H9 (cell line): Measurements from ENCODE around the gene LCE3E. TPM values are rescaled to one million over a fixed set of nuclear protein-coding genes. Genes with fewer than 3 reads are reported as not detected.

ENCODE experiments used
- DNase-seq: peaks from one replicate; pipeline ENCODE4 v3.0.0-alpha.2; 2017
- H2AFZ ChIP-seq: one replicate; pipeline ENCODE4 v1.6.1; 2013; ENCODE audit warnings: mild to moderate bottlenecking, low read length, control low read depth, moderate library complexity
- H2AK5ac ChIP-seq: 2 replicates; pipeline ENCODE4 v1.6.1; 2013; ENCODE audit warnings: low read length, control low read depth, mixed read lengths; ENCODE audit not compliant: insufficient read length
- H2BK120ac ChIP-seq: one replicate; pipeline ENCODE4 v1.6.1; 2013; ENCODE audit warnings: low read depth, mild to moderate bottlenecking, low read length, control low read depth, inconsistent platforms; ENCODE audit not compliant: poor library complexity, severe bottlenecking
- H2BK12ac ChIP-seq: 2 replicates; pipeline ENCODE4 v1.6.1; 2013; ENCODE audit warnings: low read length, control low read depth, mixed read lengths, low read depth; ENCODE audit not compliant: insufficient read length
- H2BK15ac ChIP-seq: 2 replicates; pipeline ENCODE4 v1.6.1; 2013; ENCODE audit warnings: low read depth, low read length, control low read depth
- H2BK20ac ChIP-seq: one replicate; pipeline ENCODE4 v1.6.1; 2013; ENCODE audit warnings: low read depth, mild to moderate bottlenecking, low read length, control low read depth, inconsistent platforms; ENCODE audit not compliant: poor library complexity, severe bottlenecking
- H2BK5ac ChIP-seq: 2 replicates; pipeline ENCODE4 v1.6.1; 2013; ENCODE audit warnings: low read length, control low read depth, mixed read lengths; ENCODE audit not compliant: insufficient read length
- H3K14ac ChIP-seq: 2 replicates; pipeline ENCODE4 v1.6.1; 2013; ENCODE audit warnings: low read length, control low read depth; ENCODE audit not compliant: insufficient read depth
- H3K18ac ChIP-seq: 2 replicates; pipeline ENCODE4 v1.6.1; 2013; ENCODE audit warnings: low read depth, mild to moderate bottlenecking, mixed read lengths, low read length, control low read depth; ENCODE audit not compliant: insufficient read length
- H3K23ac ChIP-seq: 2 replicates; pipeline ENCODE4 v1.6.1; 2013; ENCODE audit warnings: low read length, control low read depth, mixed read lengths, low read depth; ENCODE audit not compliant: insufficient read length
- H3K23me2 ChIP-seq: 2 replicates; pipeline ENCODE4 v1.6.1; 2013; ENCODE audit warnings: low read depth, mild to moderate bottlenecking, mixed read lengths, low read length, control low read depth; ENCODE audit not compliant: insufficient read length, poor library complexity, severe bottlenecking
- H3K27ac ChIP-seq: 2 replicates; pipeline ENCODE4 v1.5.1; 2013; ENCODE audit warnings: low read length, control low read depth, mixed read lengths, low read depth; ENCODE audit not compliant: insufficient read length
- H3K27me3 ChIP-seq: 2 replicates; pipeline ENCODE4 v1.6.1; 2013; ENCODE audit warnings: low read length, control low read depth, inconsistent platforms; ENCODE audit not compliant: insufficient read depth
- H3K4ac ChIP-seq: 2 replicates; pipeline ENCODE4 v1.6.1; 2013; ENCODE audit warnings: low read depth, mild to moderate bottlenecking, control low read depth, inconsistent platforms, low read length, moderate library complexity
- H3K4me1 ChIP-seq: 2 replicates; pipeline ENCODE4 v1.6.1; 2013; ENCODE audit warnings: low read length, control low read depth, inconsistent platforms; ENCODE audit not compliant: insufficient read depth
- H3K4me2 ChIP-seq: 2 replicates; pipeline ENCODE4 v1.6.1; 2013; ENCODE audit warnings: low read length, control low read depth, mixed read lengths; ENCODE audit not compliant: insufficient read length, insufficient read depth
- H3K56ac ChIP-seq: 2 replicates; pipeline ENCODE4 v1.6.1; 2013; ENCODE audit warnings: low read depth, mild to moderate bottlenecking, mixed read lengths, low read length, control low read depth; ENCODE audit not compliant: insufficient read length
- H3K79me1 ChIP-seq: 2 replicates; pipeline ENCODE4 v1.6.1; 2013; ENCODE audit warnings: low read depth, mild to moderate bottlenecking, moderate library complexity, low read length, control low read depth, inconsistent platforms; ENCODE audit not compliant: insufficient read depth, poor library complexity, severe bottlenecking
- H3K79me2 ChIP-seq: 2 replicates; pipeline ENCODE4 v1.6.1; 2013; ENCODE audit warnings: low read length, control low read depth, inconsistent platforms; ENCODE audit not compliant: insufficient read depth
- H3K9ac ChIP-seq: 2 replicates; pipeline ENCODE4 v1.6.1; 2013; ENCODE audit warnings: low read length, control low read depth, mixed read lengths; ENCODE audit not compliant: insufficient read length; ENCODE audit errors: extremely low read depth
- H3K9me3 ChIP-seq: one replicate; pipeline ENCODE4 v1.6.1; 2013; ENCODE audit warnings: low read depth, low read length, inconsistent platforms; ENCODE audit not compliant: control insufficient read depth
- H3T11ph ChIP-seq: one replicate; pipeline ENCODE4 v1.6.1; 2013; ENCODE audit warnings: mild to moderate bottlenecking, low read length, control low read depth, inconsistent platforms
- H4K20me1 ChIP-seq: one replicate; pipeline ENCODE4 v1.6.1; 2013; ENCODE audit not compliant: control insufficient read depth, insufficient read length, insufficient read depth
- H4K5ac ChIP-seq: 2 replicates; pipeline ENCODE4 v1.6.1; 2013; ENCODE audit warnings: low read depth, mild to moderate bottlenecking, mixed read lengths, low read length, control low read depth; ENCODE audit not compliant: insufficient read length
- H4K8ac ChIP-seq: replicated peaks from 2 replicates; pipeline ENCODE4 v1.6.1; 2013; ENCODE audit warnings: low read length, control low read depth, mixed read lengths, low read depth; ENCODE audit not compliant: insufficient read length
- H4K91ac ChIP-seq: 2 replicates; pipeline ENCODE4 v1.6.1; 2013; ENCODE audit warnings: low read depth, mild to moderate bottlenecking, moderate library complexity, mixed read lengths, low read length, control low read depth; ENCODE audit not compliant: insufficient read length
- H3K27ac Mint-ChIP-seq, 3 experiments: 2 replicates in 2 of 3; 3 replicates in 1 of 3; pipeline ENCODE4 v1.8.0; 2020 to 2021; ENCODE audit warnings: mixed read lengths in 3 of 3, mild to moderate bottlenecking in 1 of 3, moderate library complexity in 1 of 3
- H3K27me3 Mint-ChIP-seq: 2 replicates; pipeline ENCODE4 v1.8.0; 2021; ENCODE audit warnings: low read depth, mild to moderate bottlenecking, moderate library complexity, mixed read lengths
- H3K36me3 Mint-ChIP-seq, 3 experiments: 2 replicates in 2 of 3; 3 replicates in 1 of 3; pipeline ENCODE4 v1.8.0; 2020 to 2021; ENCODE audit warnings: low read depth in 3 of 3, mixed read lengths in 3 of 3; ENCODE audit not compliant: insufficient read depth in 1 of 3
- H3K4me1 Mint-ChIP-seq, 2 experiments: 2 replicates each; pipeline ENCODE4 v1.8.0; 2020; ENCODE audit warnings: mixed read lengths in 2 of 2
- H3K4me3 Mint-ChIP-seq, 2 experiments: 2 replicates in 1 of 2; 3 replicates in 1 of 2; pipeline ENCODE4 v1.8.0; 2020 to 2021; ENCODE audit warnings: mild to moderate bottlenecking in 2 of 2, mixed read lengths in 2 of 2, moderate library complexity in 1 of 2
- H3K9me3 Mint-ChIP-seq, 2 experiments: 2 replicates in 1 of 2; 3 replicates in 1 of 2; pipeline ENCODE4 v1.8.0; 2020; ENCODE audit warnings: mild to moderate bottlenecking in 2 of 2, mixed read lengths in 2 of 2, moderate library complexity in 1 of 2
- WGBS: extraction: QIAGEN DNeasy Blood & Tissue Kit; methylation state at CpG from one replicate; pipeline ENCODE4 v1.1.7; 2013; ENCODE audit warnings: missing lambda C conversion rate, low lambda C conversion rate, mixed read lengths; ENCODE audit not compliant: insufficient read length; ENCODE audit errors: extremely low coverage; 5-methylcytosine and 5-hydroxymethylcytosine counted together
- total RNA-seq: library from RNA; stranded (reverse); gene quantifications from 2 replicates; pipeline ENCODE4 v1.2.1, GENCODE V29; 2021
- TF ChIP-seq, protein P1 (sequence below): fragments of 200-600 bp; sonication (generic); conservative IDR thresholded peaks from 3 replicates; pipeline ENCODE4 v1.8.0; 2021; ENCODE audit warnings: antibody characterized with exemption, mild to moderate bottlenecking

The LCE3E gene
- total RNA-seq, 1 experiment from 2014 or later: not detected

DNA sequence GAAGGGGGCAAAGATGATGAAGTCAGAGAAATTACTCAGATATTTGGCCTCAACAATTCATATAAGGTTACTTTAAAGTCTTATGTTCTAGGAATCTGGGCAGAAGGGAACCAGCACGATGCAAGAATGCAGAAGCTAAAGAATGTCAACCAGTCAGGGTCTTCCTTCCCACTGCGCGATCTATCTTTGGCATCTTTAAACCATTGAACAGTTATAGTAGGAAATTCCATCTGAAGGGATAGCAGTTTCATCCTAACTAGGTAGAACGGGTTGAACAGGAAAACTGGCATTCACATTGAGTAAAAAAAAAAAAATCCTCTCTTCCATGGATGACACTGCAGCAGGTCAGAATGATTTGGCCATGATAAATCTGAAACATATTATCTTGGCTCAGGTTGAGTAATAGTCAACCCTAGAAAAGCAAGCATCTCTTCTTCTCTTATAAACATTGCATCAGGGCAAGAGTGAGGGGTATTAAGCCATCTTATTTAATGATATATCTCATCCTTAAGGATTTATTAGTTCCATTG is 46.0 kb downstream of the LCE3E start:
- Histone ChIP-seq H3K27me3 (no peaks in the 10 kb centered on the region), H3K14ac (no peak overlapping the region), H3K56ac (no peak overlapping the region), H3K79me2 (no peaks in the 10 kb centered on the region), H3K23ac (no peak overlapping the region), H4K5ac (no peak overlapping the region), H2BK12ac (no peak overlapping the region), H4K91ac (no peak overlapping the region), H3K9ac (no peak overlapping the region), H2BK15ac (no peak overlapping the region), H2AK5ac (no peak overlapping the region), H3K79me1 (no peaks in the 10 kb centered on the region), H3K27ac (no peak overlapping the region), H2BK5ac (no peak overlapping the region), H3K4me1 (no peaks in the 10 kb centered on the region), H2BK20ac (no peak overlapping the region), H3K18ac (no peak overlapping the region), H3K23me2 (no peaks in the 10 kb centered on the region), H3K4ac (no peak overlapping the region), H3K9me3 (peaks cover 93% of the 10 kb centered on the region), H4K8ac (no peak overlapping the region), H4K20me1 (no peaks in the 10 kb centered on the region), H2AFZ (no peak overlapping the region), H3K4me2 (no peak overlapping the region), H3T11ph (no peak overlapping the region), H2BK120ac (no peak overlapping the region)
- H3K36me3 Mint-ChIP-seq: peaks cover 0 to 16% (median 4%) of the 10 kb centered on the region in 3 experiments; a peak in 3 of 7 replicates
- no peaks in the 10 kb centered on the region; the same call in 1 of the 2 replicates for H3K27me3 Mint-ChIP-seq
- TF ChIP-seq, protein P1, sequence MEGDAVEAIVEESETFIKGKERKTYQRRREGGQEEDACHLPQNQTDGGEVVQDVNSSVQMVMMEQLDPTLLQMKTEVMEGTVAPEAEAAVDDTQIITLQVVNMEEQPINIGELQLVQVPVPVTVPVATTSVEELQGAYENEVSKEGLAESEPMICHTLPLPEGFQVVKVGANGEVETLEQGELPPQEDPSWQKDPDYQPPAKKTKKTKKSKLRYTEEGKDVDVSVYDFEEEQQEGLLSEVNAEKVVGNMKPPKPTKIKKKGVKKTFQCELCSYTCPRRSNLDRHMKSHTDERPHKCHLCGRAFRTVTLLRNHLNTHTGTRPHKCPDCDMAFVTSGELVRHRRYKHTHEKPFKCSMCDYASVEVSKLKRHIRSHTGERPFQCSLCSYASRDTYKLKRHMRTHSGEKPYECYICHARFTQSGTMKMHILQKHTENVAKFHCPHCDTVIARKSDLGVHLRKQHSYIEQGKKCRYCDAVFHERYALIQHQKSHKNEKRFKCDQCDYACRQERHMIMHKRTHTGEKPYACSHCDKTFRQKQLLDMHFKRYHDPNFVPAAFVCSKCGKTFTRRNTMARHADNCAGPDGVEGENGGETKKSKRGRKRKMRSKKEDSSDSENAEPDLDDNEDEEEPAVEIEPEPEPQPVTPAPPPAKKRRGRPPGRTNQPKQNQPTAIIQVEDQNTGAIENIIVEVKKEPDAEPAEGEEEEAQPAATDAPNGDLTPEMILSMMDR: no peak
- H3K4me1 Mint-ChIP-seq: no peaks in the 10 kb centered on the region
- no peak overlapping the region for H3K27ac Mint-ChIP-seq
- no peak for DNase-seq
- H3K4me3 Mint-ChIP-seq: no peak overlapping the region
- peaks cover 27 to 52% of the 10 kb centered on the region in 2 experiments for H3K9me3 Mint-ChIP-seq
- no CpG with 5 or more reads among the region's 4 CpGs for WGBS
